Epithelial cell of prostate (primary cell): ENCODE data around the gene DGKH.
A peak's percentile ranks its signal among the peaks of the same experiment; 100 is the strongest.

Experiments used
- DNase-seq: peaks from one replicate; pipeline ENCODE4 v3.0.0-alpha.2; 2011; ENCODE audit warnings: low read depth, low spot score
- H3K27ac ChIP-seq: fragments of 450-650 bp; 2 replicates; pipeline ENCODE4 v1.5.1; 2017; ENCODE audit warnings: mild to moderate bottlenecking

DGKH gene

DNA sequence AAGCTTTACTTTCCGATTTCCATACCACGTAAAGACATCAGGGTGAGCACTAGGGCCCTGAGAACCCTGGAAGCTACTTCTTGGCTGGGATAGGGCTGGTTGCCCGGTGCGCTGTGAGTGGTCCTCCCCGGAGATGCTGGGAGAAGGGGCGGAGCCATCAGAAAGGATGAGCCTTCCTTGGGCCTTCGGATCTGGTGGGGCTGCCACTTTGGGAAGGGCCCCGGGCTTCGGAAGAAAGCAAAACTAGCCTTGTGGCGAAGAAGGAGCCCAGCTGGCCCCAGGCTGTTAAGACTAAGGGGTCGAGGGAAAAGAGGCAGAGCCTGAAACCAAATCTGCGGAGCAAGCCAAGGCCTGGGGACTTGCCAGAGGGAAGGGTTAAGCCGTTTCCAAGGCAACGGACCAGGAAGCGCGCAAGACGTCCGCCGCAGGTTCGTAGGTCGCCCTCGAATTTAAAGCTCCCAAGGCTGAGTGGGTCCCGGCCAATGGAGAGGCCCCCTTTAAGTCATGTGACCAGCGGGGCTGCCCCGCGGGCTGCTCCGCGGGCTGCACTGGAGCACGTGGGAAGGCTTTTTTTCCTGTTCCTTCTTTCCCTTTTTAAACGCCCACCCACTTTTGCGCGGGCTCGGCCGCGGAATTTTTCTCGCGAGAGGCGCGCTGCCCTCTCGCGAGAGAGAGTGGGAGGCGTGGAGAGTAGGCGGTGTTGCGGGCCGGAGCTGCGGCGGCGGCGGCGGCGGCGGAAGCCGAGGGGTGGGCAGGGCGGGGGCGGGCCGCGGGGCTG is 223.1 kb downstream of the DGKH start:
- peak overlapping the region; percentile 54 for H3K27ac ChIP-seq
- DNase-seq, result peak; percentile 76

DNA sequence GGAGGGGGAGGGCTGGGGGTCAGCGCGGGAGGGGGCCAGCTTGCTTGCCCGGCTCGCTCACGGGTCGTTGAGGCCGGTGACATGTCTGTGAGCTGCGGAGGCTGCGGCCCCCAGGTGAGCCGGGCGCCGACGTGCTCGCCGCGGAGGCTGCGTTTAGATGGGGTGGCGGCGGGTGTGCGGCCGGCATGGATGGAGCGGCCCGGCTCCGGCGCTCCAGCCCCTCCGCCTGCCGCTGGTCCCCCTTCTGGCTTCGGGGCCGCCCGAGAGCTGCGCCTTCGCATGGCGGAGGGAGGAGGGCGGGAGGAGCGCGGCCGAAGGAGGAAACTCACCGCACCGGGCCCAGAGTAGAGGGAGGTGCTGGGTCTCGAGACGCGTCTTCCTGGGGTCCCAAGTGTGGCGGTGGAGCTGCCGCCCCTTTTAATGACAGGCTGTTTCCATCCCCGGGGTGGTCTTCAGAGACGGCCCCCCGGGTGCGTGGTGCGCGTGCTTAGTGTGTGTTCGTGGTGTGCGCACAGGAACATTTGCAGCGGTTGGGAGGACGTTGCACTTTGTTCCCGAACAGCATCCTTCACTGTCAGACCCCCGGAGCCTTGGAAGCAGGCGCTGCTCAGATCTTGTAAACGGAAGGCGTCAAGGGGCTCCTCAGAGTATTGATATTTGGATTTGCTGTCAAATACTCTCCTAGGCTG is 223.8 kb downstream of the DGKH start, which contains the start of gene AKAP11:
AKAP11 (plus strand) TSS at position 38 of the 689 bp plus-strand sequence. CDS start 14,197 bp downstream, outside the sequence.
- H3K27ac ChIP-seq, result peak within 1 kb of the TSS; percentile 54
- no peak for DNase-seq

DNA sequence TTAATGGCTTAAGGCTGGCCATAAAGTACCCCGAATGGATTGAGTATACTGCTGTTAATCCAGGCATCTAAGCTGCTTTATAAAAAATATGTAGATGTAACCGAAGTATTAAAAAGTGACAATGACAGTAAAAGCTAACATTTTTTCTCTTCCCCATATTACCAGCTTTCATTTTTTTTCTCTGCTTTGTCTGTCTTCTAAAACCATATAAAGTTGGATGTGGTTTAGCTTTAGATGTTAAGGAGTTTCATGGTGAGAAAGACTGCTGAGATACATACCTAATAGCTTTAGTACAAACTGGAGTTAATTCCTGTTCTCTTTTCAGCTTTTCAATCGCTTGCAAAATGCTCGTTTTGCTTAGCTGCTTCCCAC is 224.3 kb downstream of the DGKH start:
- H3K27ac ChIP-seq, result no peak overlapping the region
- no peak for DNase-seq

DNA sequence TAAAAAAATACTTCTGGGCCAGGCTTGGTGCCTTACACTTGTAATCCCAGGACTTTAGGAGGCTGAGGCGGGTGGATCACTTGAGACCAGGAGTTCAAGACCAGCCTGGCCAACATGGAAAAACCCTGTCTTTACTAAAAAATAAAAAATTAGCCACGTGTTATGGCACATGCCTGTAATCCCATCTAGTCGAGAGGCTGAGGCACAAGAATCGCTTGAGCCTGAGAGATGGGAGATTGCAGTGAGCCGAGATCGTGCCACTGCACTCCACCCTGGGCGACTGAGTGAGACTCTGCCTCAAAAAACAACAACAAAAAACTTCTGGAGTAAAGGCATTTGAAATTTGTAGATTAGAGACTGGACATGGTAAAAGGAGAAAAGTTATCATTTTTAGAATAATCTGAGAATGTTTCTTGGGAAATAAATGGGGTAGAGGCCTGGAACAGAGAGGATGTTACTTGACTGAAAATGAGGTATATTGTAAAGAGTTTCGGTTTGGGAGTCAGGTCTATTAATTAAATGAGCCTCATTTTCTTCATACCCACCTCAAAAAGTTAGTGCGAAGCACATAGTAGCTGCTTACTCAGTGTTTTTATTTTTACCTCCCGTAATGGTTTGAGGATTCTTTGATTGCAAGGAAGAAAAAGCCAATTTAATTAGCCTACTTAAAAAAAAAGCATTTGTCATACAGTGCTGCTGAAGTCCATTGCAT is 226.1 kb downstream of the DGKH start:
- no peak overlapping the region for H3K27ac ChIP-seq
- no peak for DNase-seq

DNA sequence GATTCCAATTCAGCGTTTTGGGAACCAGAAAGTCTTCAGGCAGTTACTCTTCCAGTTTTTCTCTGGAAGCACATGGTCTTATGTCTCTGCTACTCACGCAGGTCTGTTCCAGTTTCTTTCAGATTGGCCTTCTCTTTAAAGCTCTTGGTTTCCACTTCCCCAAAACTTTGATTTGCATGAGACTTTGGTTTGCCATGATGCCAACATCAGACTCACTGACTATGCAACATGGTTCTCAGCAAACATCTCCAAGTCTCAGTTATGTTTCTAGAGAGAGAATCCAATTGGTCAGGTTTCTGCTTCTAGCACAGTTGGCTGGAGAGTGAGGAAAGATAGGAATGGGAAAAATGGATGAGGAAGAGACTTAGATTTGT is 226.6 kb downstream of the DGKH start:
- no peak for DNase-seq
- H3K27ac ChIP-seq, result no peak overlapping the region

DNA sequence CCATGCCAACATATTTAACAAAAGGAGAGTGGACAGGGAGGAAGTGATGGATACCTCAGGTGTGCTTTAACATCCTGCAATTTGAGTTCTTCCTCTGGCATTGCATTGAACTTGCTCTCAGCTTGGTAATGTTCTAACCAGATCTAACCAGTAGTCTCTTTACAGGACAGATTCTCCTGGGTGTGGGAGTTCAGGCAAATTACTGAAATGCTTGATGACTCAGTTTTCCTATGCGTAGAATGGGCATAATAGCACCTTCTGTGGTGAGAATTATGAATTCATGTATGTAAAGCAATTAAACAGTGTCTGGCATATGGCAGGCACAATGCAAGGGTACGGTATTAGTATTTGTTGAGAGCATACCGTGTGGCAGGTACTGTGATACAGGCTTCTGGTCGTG is 227.1 kb downstream of the DGKH start:
- DNase-seq, result no peak
- no peak overlapping the region for H3K27ac ChIP-seq

DNA sequence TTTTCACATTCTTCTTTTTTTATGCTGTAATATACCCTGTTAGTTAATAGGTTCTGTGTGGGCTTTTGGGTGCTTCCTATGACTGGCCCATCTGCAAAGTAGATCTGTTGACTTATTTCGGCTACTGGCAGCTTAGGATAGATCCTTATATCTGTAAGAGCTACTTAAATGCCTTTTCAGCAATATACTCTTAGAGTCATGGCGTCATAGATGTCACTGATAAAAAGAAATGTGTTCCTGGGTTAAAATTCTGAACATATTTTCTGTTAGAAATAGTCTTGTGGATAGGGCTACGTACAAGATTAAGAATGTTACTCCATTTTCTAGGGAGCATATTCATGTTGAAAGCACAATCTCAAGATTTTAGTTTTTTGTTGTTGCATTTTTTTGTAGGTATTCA is 228.2 kb downstream of the DGKH start:
- DNase-seq, result no peak
- H3K27ac ChIP-seq, result no peak overlapping the region

DNA sequence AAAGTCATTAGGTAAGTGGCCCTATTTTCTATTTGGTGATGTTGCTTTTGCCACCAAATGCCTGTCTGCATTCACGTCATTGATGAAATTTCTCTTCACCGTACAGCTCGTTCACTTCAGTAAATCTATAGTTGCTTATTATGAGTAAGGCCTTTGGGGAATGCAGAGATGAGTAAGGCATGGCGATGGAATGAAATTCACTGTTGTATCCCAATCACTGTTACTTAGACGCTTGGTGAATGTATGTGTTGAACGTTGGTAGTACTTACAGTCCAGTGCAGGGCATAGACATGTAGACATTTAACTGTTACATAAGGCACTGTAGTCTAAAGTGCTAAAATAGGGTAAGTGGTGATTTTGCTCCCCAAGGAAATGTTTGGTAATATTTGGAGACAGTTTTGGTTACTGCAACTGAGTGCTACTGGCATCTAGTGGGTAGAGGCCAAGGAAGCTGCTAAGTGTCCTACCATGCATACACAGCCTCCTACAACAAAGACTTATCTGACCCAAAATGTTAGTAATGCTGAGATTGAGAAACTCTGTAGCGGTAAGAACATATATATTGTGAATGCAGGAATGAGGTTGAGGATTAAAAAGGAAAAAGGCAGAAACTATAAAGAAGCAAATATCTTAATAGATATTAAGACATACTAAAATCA is 229.3 kb downstream of the DGKH start:
- no peak for DNase-seq
- no peak overlapping the region for H3K27ac ChIP-seq

DNA sequence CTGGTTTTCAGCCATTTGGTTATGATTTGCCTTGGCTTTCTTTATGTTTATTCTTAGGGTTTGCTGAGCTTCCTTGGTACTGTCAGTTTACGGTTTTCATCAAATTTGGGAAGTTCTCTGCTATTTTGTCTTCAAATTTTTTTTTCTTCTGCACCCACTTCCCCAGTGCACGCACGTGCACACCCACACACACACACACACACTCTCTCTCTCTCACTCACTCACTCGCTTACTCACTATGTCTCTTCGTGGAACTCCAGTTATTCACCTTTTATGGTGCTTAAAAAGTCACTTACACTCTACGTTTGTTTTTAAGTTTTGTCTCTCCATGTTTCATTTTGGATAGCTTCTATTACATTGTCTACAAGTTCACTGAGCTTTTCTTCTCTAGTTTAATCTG is 230.6 kb downstream of the DGKH start:
- H3K27ac ChIP-seq, result no peak overlapping the region
- no peak for DNase-seq

DNA sequence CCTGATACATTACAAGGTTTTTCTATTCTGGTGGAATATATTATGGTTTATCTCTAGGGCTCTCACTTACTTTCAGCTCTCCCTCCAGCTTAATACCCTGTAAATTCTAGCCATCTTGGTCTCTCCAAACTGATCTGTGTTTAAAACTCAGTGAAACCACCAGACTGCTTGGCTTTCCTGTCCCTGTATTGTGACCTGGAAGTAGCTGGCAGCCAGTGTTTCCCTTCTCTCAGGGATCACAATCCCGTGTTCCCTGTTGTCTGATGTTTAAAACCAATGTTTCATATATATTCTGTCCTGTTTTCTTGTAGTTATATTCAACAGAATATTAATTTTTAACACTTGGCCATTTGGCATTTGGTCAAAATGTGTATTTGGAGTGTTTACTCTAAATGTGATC is 231.5 kb downstream of the DGKH start:
- no peak overlapping the region for H3K27ac ChIP-seq

DNA sequence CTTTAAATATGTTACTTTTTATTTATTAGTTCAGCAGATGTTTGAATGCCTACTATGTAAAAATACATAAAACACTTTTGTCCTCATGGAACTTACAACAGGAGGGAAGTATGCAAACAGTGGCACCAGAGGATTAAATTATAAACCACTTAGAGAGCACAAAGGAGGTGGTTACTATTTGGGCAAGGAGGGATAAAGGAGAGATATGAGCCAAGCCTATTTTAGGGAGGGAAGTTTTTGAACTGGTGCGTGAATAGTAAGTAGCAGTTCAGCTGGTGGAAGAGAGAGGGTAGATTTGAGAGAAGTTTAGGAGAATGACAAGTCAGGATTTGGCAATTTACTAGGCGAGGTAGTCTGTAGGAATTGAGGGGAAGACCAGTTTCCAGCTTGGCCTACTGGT is 232.1 kb downstream of the DGKH start:
- H3K27ac ChIP-seq, result no peak overlapping the region
- DNase-seq, result no peak

More for the DNA sequence above, 231.5 kb downstream of the DGKH start:
- DNase-seq, result no peak

DNA sequence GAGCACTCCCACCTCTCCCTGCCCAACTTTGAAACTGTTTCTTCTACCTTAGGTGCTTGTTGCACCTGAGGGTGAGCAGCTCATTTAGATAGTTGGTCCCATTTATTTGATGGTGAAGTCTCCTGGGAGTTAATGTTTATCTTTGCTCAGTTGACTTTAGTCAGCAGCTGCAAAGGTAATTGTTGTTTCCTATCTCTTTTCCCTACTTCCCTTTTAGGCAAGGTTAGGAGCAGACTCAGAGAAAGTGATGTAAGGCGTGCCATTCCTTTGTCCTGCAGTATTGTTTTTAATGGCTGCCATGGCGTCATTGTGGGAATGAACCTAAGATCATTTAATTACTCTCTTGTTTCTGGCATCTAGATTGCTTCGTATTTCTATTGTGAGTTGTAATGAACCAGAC is 235.1 kb downstream of the DGKH start:
- DNase-seq, result no peak
- no peak overlapping the region for H3K27ac ChIP-seq

DNA sequence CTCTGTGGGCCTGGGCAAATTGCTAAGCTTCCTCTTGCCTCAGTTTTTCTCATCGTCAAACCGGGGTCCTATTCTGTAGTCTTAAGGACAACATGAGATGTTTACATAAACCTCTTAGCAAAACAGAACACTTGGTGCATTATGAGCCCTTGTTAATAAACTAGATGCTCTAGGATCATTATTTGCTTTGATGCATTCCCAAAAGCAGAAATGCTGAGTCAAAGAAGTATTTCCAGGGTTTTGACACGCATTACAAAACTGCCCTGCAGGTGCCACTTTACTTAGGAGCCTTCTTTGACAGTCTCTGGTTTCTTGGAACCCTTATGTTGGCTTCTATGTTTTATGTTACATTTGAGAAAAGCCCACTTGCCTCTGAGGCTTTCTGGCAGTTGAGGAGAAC is 235.6 kb downstream of the DGKH start:
- DNase-seq, result no peak
- no peak overlapping the region for H3K27ac ChIP-seq
